ENCODE measurements around the gene MICALL1. TPM values are rescaled to one million over a fixed set of nuclear protein-coding genes. Genes with fewer than 3 reads are reported as not detected.

Gene MICALL1
- total and polyA plus RNA-seq, 10 donors, result 3.8 to 29.4 (median 18.6) TPM

GRCh38 chr22:37909766-37910165 is 3.7 kb downstream of the MICALL1 start:
- Histone ChIP-seq H3K4me3 (no peak overlapping the region), H3K36me3 (peaks cover 0 to 49% (median 7%) of the 10 kb centered on the region in 6 donors), H3K27ac (no peak overlapping the region), H3K4me1 (peaks cover 2 to 43% (median 22%) of the 10 kb centered on the region in 6 donors), H3K9me3 (no peaks in the 10 kb centered on the region), H3K27me3 (replicated peaks in 1 of 7) (no peaks in the 10 kb centered on the region)
- intact Hi-C loops (cut with DNase I; ENCODE audit: low total_unique reads), result no loop called here
- TF ChIP-seq POLR2A (IDR thresholded peaks at IDR 0.05) (no peak), CTCF (IDR thresholded peaks at IDR 0.05 in 8 of 11, conservative IDR thresholded peaks at IDR 0.05 in 3 of 11) (no peak), POLR2AphosphoS5 (IDR thresholded peaks at IDR 0.05) (no peak)
- WGBS, 5 donors, result 90 to 94% (median 92%) methylated on average over 7 of the region's 7 CpGs
- no peak for DNase-seq

GRCh38 chr22:37910890-37911672 is 5.0 kb downstream of the MICALL1 start:
- H3K4me1 ChIP-seq, result peaks cover 0 to 33% (median 14%) of the 10 kb centered on the region in 6 donors
- TF ChIP-seq CTCF (IDR thresholded peaks at IDR 0.05 in 8 of 11, conservative IDR thresholded peaks at IDR 0.05 in 3 of 11), result no peak
- no peak for TF ChIP-seq POLR2A (IDR thresholded peaks at IDR 0.05)
- no peak for TF ChIP-seq POLR2AphosphoS5 (IDR thresholded peaks at IDR 0.05)
- peaks cover 0 to 62% (median 12%) of the 10 kb centered on the region in 6 donors for H3K36me3 ChIP-seq
- H3K27me3 ChIP-seq (replicated peaks in 1 of 7), result no peaks in the 10 kb centered on the region
- WGBS, 5 donors, result 91 to 95% (median 94%) methylated on average over 15 of the region's 15 CpGs
- H3K27ac ChIP-seq, result no peak overlapping the region
- no peak overlapping the region for H3K4me3 ChIP-seq
- H3K9me3 ChIP-seq, result no peaks in the 10 kb centered on the region
- intact Hi-C loops (cut with DNase I; ENCODE audit: low total_unique reads), result no loop called here
- DNase-seq, result no peak

- 88 to 98% (median 92%) methylated on average over 8 of the region's 8 CpGs for whole genome bisulfite sequencing, 5 donors
- H3K27me3 ChIP-seq (replicated peaks in 1 of 7), result no peaks in the 10 kb centered on the region
- H3K36me3 ChIP-seq, result peaks cover 0 to 68% (median 15%) of the 10 kb centered on the region in 6 donors
- H3K9me3 ChIP-seq, result no peaks in the 10 kb centered on the region
- H3K4me1 ChIP-seq, result peaks cover 0 to 31% (median 12%) of the 10 kb centered on the region in 6 donors
- no peak overlapping the region for H3K27ac ChIP-seq
- H3K4me3 ChIP-seq, result no peak overlapping the region
- TF ChIP-seq POLR2AphosphoS5 (IDR thresholded peaks at IDR 0.05) (no peak), CTCF (IDR thresholded peaks at IDR 0.05 in 8 of 11, conservative IDR thresholded peaks at IDR 0.05 in 3 of 11) (no peak), POLR2A (IDR thresholded peaks at IDR 0.05) (no peak)
- DNase-seq, result no peak
- intact Hi-C loops (cut with DNase I; ENCODE audit: low total_unique reads), result no loop called here
Measured at GRCh38 chr22:37911697-37912096, 5.6 kb downstream of the MICALL1 start.

- WGBS, 5 donors, result 78 to 97% (median 82%) methylated on average over 7 to 8 of the region's 8 CpGs
- no peak for DNase-seq
Measured at GRCh38 chr22:37912171-37912570, 6.1 kb downstream of the MICALL1 start.

More at GRCh38 chr22:37912171-37912570, 6.1 kb downstream of the MICALL1 start:
- Histone ChIP-seq H3K27me3 (replicated peaks in 1 of 7) (no peaks in the 10 kb centered on the region), H3K36me3 (peaks cover 0 to 73% (median 17%) of the 10 kb centered on the region in 6 donors), H3K9me3 (no peaks in the 10 kb centered on the region), H3K27ac (no peak overlapping the region), H3K4me1 (peaks cover 0 to 26% (median 8%) of the 10 kb centered on the region in 6 donors), H3K4me3 (no peak overlapping the region)
- TF ChIP-seq POLR2AphosphoS5 (IDR thresholded peaks at IDR 0.05), result no peak
- no peak for TF ChIP-seq POLR2A (IDR thresholded peaks at IDR 0.05)
- TF ChIP-seq CTCF (IDR thresholded peaks at IDR 0.05 in 8 of 11, conservative IDR thresholded peaks at IDR 0.05 in 3 of 11), result no peak
- intact Hi-C loops (cut with DNase I; ENCODE audit: low total_unique reads), result no loop called here

All from spleen (tissue), 11 donors.